NCI-H82 (cell line): ENCODE data around the gene NIF3L1.

Experiments used
- DNase-seq: peaks from one replicate; lab custom pipeline; 2025; lab: John Stamatoyannopoulos, UW

Gene NIF3L1

GRCh38 chr2:200888704-200889625, at the start of gene NIF3L1, which contains the start of gene PPIL3:
TSS of gene NIF3L1 (plus strand) at chr2:200889371. CDS start at chr2:200891944, 2,573 bp downstream.
TSS of gene PPIL3 (minus strand) at chr2:200889077. CDS start at chr2:200887615, 1,462 bp downstream.
- DNase-seq = peak; percentile 99

- no peak for DNase-seq
These were observed 49.7 kb upstream of the NIF3L1 start for GRCh38 chr2:200839513-200839912.

- DNase-seq = no peak
These were observed 44.9 kb upstream of the NIF3L1 start for GRCh38 chr2:200843993-200844948.

GRCh38 chr2:200845194-200845593, 44.0 kb upstream of the NIF3L1 start:
- DNase-seq = no peak

- no peak for DNase-seq
These were observed 43.4 kb upstream of the NIF3L1 start for GRCh38 chr2:200845669-200846325.

GRCh38 chr2:200847269-200847668, 41.9 kb upstream of the NIF3L1 start:
- DNase-seq = no peak

- no peak for DNase-seq
These were observed 41.2 kb upstream of the NIF3L1 start for GRCh38 chr2:200847939-200848338.

GRCh38 chr2:200850512-200851256, 38.5 kb upstream of the NIF3L1 start:
- peak; percentile 47 for DNase-seq

- peak; percentile 33 for DNase-seq
These were observed 37.5 kb upstream of the NIF3L1 start for GRCh38 chr2:200851398-200852248.

- no peak for DNase-seq
These were observed 36.6 kb upstream of the NIF3L1 start for GRCh38 chr2:200852605-200853004.

- DNase-seq = no peak
These were observed 32.4 kb upstream of the NIF3L1 start for GRCh38 chr2:200856806-200857205.

- no peak for DNase-seq
These were observed 28.9 kb upstream of the NIF3L1 start for GRCh38 chr2:200860092-200860795.

GRCh38 chr2:200861617-200862155, 27.5 kb upstream of the NIF3L1 start:
- peak; percentile 41 for DNase-seq

- peak; percentile 62 for DNase-seq
These were observed 26.6 kb upstream of the NIF3L1 start for GRCh38 chr2:200862532-200863000.

GRCh38 chr2:200863782-200864175, 25.4 kb upstream of the NIF3L1 start:
- peak; percentile 45 for DNase-seq

GRCh38 chr2:200864176-200865034, 24.8 kb upstream of the NIF3L1 start, which contains the start of gene CLK1:
TSS of gene CLK1 (minus strand) at chr2:200864658. CDS start at chr2:200861862, 2,796 bp downstream.
- peak; percentile 97 for DNase-seq

- DNase-seq = no peak
These were observed 20.2 kb upstream of the NIF3L1 start for GRCh38 chr2:200869014-200869413.

- no peak for DNase-seq
These were observed 18.0 kb upstream of the NIF3L1 start for GRCh38 chr2:200871151-200871550.
